GM12878 (cell line): ENCODE measurements around the gene MXRA8. TPM values are rescaled to one million over a fixed set of nuclear protein-coding genes. Genes with fewer than 3 reads are reported as not detected.
"Not testable (repeated sequence)": the region's sequence is repeated elsewhere in the genome, so short reads cannot be mapped to it uniquely, and the experiment has no call there.

Source experiments
- ATAC-seq: fragments of 200-7000 bp; cut with Tn5 transposase; 3 replicates; pipeline ENCODE4 v1.9.1; 2020; ENCODE audit warnings: mild to moderate bottlenecking, moderate library complexity
- BruUV-seq: library from RNA; stranded (reverse); fragments of 400-500 nt; replicated peaks from 2 replicates; lab custom pipeline; 2021; lab: Mats Ljungman, UMichigan
- CTCF ChIA-PET: fragments of 300-600 bp; sonication (Branson Sonifier 250); formaldehyde crosslinking; extraction: SDS; loops from one replicate; lab custom pipeline; 2021; ENCODE audit warnings: inconsistent platforms; lab: Yijun Ruan, JAX
- POLR2A ChIA-PET: fragments of 350-600 bp; formaldehyde crosslinking; extraction: SDS; loops from one replicate; lab custom pipeline; 2021; ENCODE audit warnings: inconsistent platforms; lab: Charles Lee
- RAD21 ChIA-PET: fragments of 300-600 bp; sonication (Branson Sonifier 250); formaldehyde crosslinking; loops from one replicate; lab custom pipeline; 2023; ENCODE audit warnings: antibody characterized with exemption; ENCODE audit not compliant: unreplicated experiment; lab: Charles Lee
- SMC1A ChIA-PET: fragments of 300-600 bp; sonication (Branson Sonifier 250); formaldehyde crosslinking; loops from one replicate; lab custom pipeline; 2023; ENCODE audit not compliant: unreplicated experiment, uncharacterized antibody; lab: Charles Lee
- DNase-seq: peaks from one replicate; pipeline ENCODE4 v3.0.0-alpha.2; 2011; ENCODE audit warnings: low read depth, low spot score
- FAIRE-seq: peaks from 3 replicates; lab custom pipeline; 2011; peaks lifted over from hg19 to GRCh38; lab: Jason Lieb, UNC
- H2AFZ ChIP-seq: 2 replicates; pipeline ENCODE4 v1.6.0; 2011; ENCODE audit warnings: low read depth, low read length, control low read depth; ENCODE audit not compliant: control insufficient read depth
- H3K27ac ChIP-seq: 2 replicates; pipeline ENCODE4 v1.5.1; 2011; ENCODE audit warnings: control low read depth; ENCODE audit not compliant: control insufficient read depth, insufficient read depth
- H3K27me3 ChIP-seq, 2 experiments: replicated peaks in 1 of 2; 2 replicates each; pipeline versions ENCODE4 v1.6.0 to v1.6.1; 2011; ENCODE audit warnings: low read length in 1 of 2; ENCODE audit not compliant: control insufficient read depth in 2 of 2, insufficient read depth in 2 of 2
- H3K36me3 ChIP-seq, 2 experiments: 2 replicates each; pipeline ENCODE4 v1.5.1; 2011; ENCODE audit warnings: low read length in 1 of 2; ENCODE audit not compliant: control insufficient read depth in 2 of 2, insufficient read depth in 2 of 2
- H3K4me1 ChIP-seq: 2 replicates; pipeline ENCODE4 v1.6.1; 2011; ENCODE audit warnings: mild to moderate bottlenecking, low read length, moderate library complexity, mixed read lengths; ENCODE audit not compliant: control insufficient read depth, insufficient read depth
- H3K4me2 ChIP-seq: 2 replicates; pipeline ENCODE4 v1.6.0; 2011; ENCODE audit warnings: control low read depth; ENCODE audit not compliant: control insufficient read depth, insufficient read depth
- H3K4me3 ChIP-seq: fragments of 200-600 bp; sonication (generic); 2 replicates; pipeline ENCODE4 v1.5.1; 2016
- H3K79me2 ChIP-seq: 2 replicates; pipeline ENCODE4 v1.6.0; 2011; ENCODE audit warnings: low read length; ENCODE audit not compliant: control insufficient read depth, insufficient read depth
- H3K9ac ChIP-seq: 2 replicates; pipeline ENCODE4 v1.8.0; 2011; ENCODE audit warnings: low read length, control low read depth, mixed read lengths; ENCODE audit not compliant: control insufficient read depth, insufficient read depth
- H3K9me3 ChIP-seq: replicated peaks from 3 replicates; pipeline ENCODE4 v1.5.1; 2011; ENCODE audit warnings: mild to moderate bottlenecking, low read length; ENCODE audit not compliant: control insufficient read depth, insufficient read depth
- H4K20me1 ChIP-seq: 2 replicates; pipeline ENCODE4 v1.6.0; 2011; ENCODE audit not compliant: control insufficient read depth, insufficient read depth
- CHD2 ChIP-seq: IDR thresholded peaks from 2 replicates; pipeline ENCODE4 v1.6.1; 2011; ENCODE audit warnings: low read depth, low read length, improper control_type of control experiment, borderline replicate concordance
- EZH2 ChIP-seq: IDR thresholded peaks from 2 replicates; pipeline ENCODE4 v1.6.1; 2012; ENCODE audit warnings: low read depth, mild to moderate bottlenecking, control low read depth, inconsistent platforms, low read length, borderline replicate concordance; ENCODE audit not compliant: control insufficient read depth
- POLR2A ChIP-seq: IDR thresholded peaks from 2 replicates; pipeline ENCODE4 v1.6.1; 2011; ENCODE audit warnings: low read depth, mild to moderate bottlenecking, low read length
- POLR2AphosphoS5 ChIP-seq: IDR thresholded peaks from 2 replicates; pipeline ENCODE4 v1.6.1; 2011; ENCODE audit warnings: mild to moderate bottlenecking, low read length, inconsistent platforms
- RAD21 ChIP-seq: IDR thresholded peaks from 2 replicates; pipeline ENCODE4 v1.6.1; 2011; ENCODE audit warnings: mild to moderate bottlenecking, low read depth, low read length, moderate library complexity; ENCODE audit not compliant: insufficient read depth
- RELA ChIP-seq: fragments of 450-650 bp; IDR thresholded peaks from 2 replicates; pipeline ENCODE4 v1.8.0; 2014; ENCODE audit warnings: borderline replicate concordance; ENCODE audit not compliant: partially characterized antibody
- YY1 ChIP-seq: IDR thresholded peaks from 2 replicates; pipeline ENCODE4 v1.6.1; 2011; ENCODE audit warnings: low read depth, mild to moderate bottlenecking, low read length
- WGBS: methylation state at CpG from one replicate; pipeline ENCODE4 v1.1.6; 2016; ENCODE audit warnings: low lambda C conversion rate; ENCODE audit not compliant: insufficient replicate concordance, insufficient coverage; ENCODE audit errors: missing lambda C conversion rate; 5-methylcytosine and 5-hydroxymethylcytosine counted together
- in situ Hi-C: fragments of 300-500 bp; cut with MboI; formaldehyde crosslinking; loops from 9 replicates; pipeline ENCODE4 v1.14.3; 2018; ENCODE audit warnings: mixed read lengths
- intact Hi-C: fragments of 100-400 bp; cut with micrococcal nuclease; formaldehyde crosslinking; loops from one replicate; pipeline ENCODE4 v1.14.2; 2022; ENCODE audit not compliant: unreplicated experiment
- polyA plus RNA-seq, 11 experiments: library from polyadenylated mRNA; depleted of rRNA in 4 of 11; unstranded in 6 of 11; stranded (reverse) in 5 of 11; fragments of >200 nt; fragmentation: Nextera tagmentation in 4 of 11; fragmentation: Illumina TruSeq in 1 of 11; extraction: Ambion mirVana in 4 of 11; extraction: Trizol in 1 of 11; gene quantifications; 1 replicate in 1 of 11; 2 replicates in 10 of 11; pipeline versions ENCODE4 v1.2.1 to v1.2.3, GENCODE V29; 2011 to 2016; ENCODE audit warnings: inconsistent platforms in 2 of 11, missing spikeins in 2 of 11, low read depth in 1 of 11
- total RNA-seq, 4 experiments: library from RNA; depleted of rRNA in 3 of 4; stranded (reverse); fragments of >200 nt in 3 of 4; fragmentation: Illumina TruSeq in 1 of 4; extraction: Trizol in 1 of 4; gene quantifications; 2 replicates each; pipeline versions ENCODE4 v1.2.1 to v1.2.3, GENCODE V29; 2013 to 2021
- TF ChIP-seq, protein P1 (sequence below), 3 experiments: IDR thresholded peaks in 2 of 3; conservative IDR thresholded peaks in 1 of 3; 2 replicates each; pipeline ENCODE4 v1.5.1; 2011; ENCODE audit warnings: low read depth in 3 of 3, low read length in 3 of 3, mild to moderate bottlenecking in 3 of 3, control low read depth in 2 of 3, moderate library complexity in 2 of 3, inconsistent platforms in 1 of 3, mixed read lengths in 1 of 3; ENCODE audit not compliant: control insufficient read depth in 2 of 3, insufficient read depth in 1 of 3; ENCODE audit errors: extremely low read depth in 1 of 3
- TF ChIP-seq, protein P2 (sequence below): fragments of 450-650 bp; IDR thresholded peaks from 2 replicates; pipeline ENCODE4 v1.6.1; 2017; ENCODE audit warnings: mild to moderate bottlenecking

MXRA8 gene
- total and polyA plus RNA-seq, 10 of the 15 experiments (the other 5 are each of a cell fraction or from before 2014, with no cell fraction given): 0.11 to 0.54 (median 0.21) TPM; not detected in 6

DNA sequence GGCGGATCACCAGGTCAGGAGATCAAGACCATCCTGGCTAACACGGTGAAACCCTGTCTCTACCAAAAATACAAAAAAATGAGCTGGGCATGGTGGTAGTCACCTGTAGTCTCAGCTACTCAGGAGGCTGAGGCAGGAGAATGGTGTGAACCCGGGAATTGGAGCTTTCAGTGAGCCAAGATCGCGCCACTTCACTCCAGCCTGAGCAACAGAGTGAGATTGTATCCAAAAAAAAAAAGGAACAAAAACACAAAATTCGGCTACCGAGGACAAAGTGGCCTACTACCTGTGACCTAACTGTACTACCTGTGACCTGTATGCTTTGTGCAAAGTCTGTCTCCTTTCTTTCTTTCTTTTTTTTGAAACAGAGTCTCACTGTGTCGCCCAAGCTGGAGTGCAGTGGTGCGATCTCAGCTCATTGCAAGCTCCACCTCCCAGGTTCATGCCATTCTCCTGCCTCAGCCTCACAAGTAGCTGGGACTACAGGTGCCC lies 44.6 kb upstream of the MXRA8 start:
- in situ Hi-C loops: loop anchor here (5.0 kb wide), 1 partner anchor 104 kb away; no protein-coding TSS in a partner anchor
- TF ChIP-seq POLR2AphosphoS5: 0 out of 2 replicates have a peak, but pooled peaks have one; percentile 31
- H4K20me1 ChIP-seq, RAD21 ChIA-PET, H3K9ac ChIP-seq, ATAC-seq, FAIRE-seq, H3K4me2 ChIP-seq, intact Hi-C loops, H3K27ac ChIP-seq, BruUV-seq, H3K4me3 ChIP-seq, H3K9me3 ChIP-seq, SMC1A ChIA-PET, H3K27me3 ChIP-seq, DNase-seq, H2AFZ ChIP-seq: not testable (repeated sequence)
- peaks cover 25% of the 10 kb centered on the region for H3K4me1 ChIP-seq
- POLR2A ChIA-PET: interaction anchor here (1.2 kb wide), 1 partner anchor 38 kb away, joined by 4 read pairs; no protein-coding TSS in a partner anchor
- CTCF ChIA-PET: interaction anchor here (1.0 to 1.7 kb wide), 7 partner anchors 11 to 101 kb away, joined by 3 to 15 read pairs (median 4); partner anchors contain the start of gene AURKAIP1
- peaks cover 73% of the 10 kb centered on the region for H3K79me2 ChIP-seq
- 96% methylated on average over 7 of the region's 9 CpGs for WGBS
- peaks cover 11 to 22% of the 10 kb centered on the region in 2 experiments for H3K36me3 ChIP-seq

DNA sequence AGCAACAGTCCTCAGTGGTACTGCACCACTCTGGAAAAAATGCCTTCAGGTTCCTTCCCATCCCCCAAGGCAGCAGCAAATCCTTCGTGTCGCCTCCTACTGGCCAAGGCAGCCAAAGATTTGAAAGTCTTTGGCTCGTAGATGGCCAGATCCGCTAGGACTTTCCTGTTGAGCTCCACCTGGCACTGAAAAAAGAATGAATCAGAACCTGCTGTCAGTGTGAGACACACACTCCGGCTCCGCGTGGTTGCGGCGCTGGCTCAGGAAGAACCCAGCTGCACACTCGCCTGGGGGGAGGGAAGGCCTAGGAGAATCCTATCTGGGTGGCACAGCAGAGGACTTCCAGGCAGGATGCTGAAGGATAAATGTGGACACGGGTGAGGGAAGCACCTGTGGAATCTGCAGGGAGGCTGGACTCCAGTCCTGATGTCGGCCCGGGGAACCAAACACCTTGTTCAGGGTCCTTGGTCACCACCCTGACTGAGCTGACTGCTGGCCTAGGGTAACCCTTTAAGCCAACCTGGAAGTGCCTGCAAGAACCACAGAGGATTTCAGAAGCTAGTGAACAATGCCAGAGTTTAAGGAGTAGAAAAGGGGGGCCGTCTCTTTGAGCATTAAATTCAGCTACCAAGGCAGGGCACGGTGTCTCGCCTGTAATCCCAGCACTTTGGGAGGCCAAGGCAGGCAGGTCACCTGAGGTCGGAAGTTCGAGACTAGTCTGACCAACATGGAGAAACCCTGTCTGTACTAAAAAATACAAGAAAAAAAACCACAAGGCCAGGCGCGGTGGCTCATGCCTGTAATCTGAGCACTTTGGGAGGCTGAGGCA lies 43.9 kb upstream of the MXRA8 start:
- WGBS: 80% methylated on average over 20 of the region's 20 CpGs
- H3K36me3 ChIP-seq: peaks cover 13 to 27% of the 10 kb centered on the region in 2 experiments
- H4K20me1 ChIP-seq: no peaks in the 10 kb centered on the region; the same call in 1 of the 2 replicates
- FAIRE-seq: no peak
- H3K9me3 ChIP-seq: no peaks in the 10 kb centered on the region
- peaks cover 32% of the 10 kb centered on the region for H3K4me1 ChIP-seq
- H3K4me2 ChIP-seq: peak overlapping the region; percentile 38
- no peak overlapping the region for H2AFZ ChIP-seq
- no peak for DNase-seq
- ChIA-PET RAD21 (interaction anchor here (1.0 kb wide), 1 partner anchor 35 kb away, joined by 3 read pairs; no protein-coding TSS in a partner anchor), POLR2A (interaction anchor here (0.7 to 1.2 kb wide), 2 partner anchors 39 to 134 kb away, joined by 3 to 4 read pairs; no protein-coding TSS in a partner anchor), SMC1A (no interaction called here), CTCF (interaction anchor here (0.7 to 1.7 kb wide), 8 partner anchors 11 to 102 kb away, joined by 3 to 15 read pairs (median 4); partner anchors contain the start of gene AURKAIP1)
- no peak for ATAC-seq
- intact Hi-C loops: no loop called here
- H3K9ac ChIP-seq: no peak overlapping the region
- H3K27me3 ChIP-seq: no peaks in the 10 kb centered on the region
- in situ Hi-C loops: loop anchor here (5.0 kb wide), 1 partner anchor 105 kb away; no protein-coding TSS in a partner anchor
- no TSS peak for BruUV-seq
- no peak overlapping the region for H3K27ac ChIP-seq
- H3K79me2 ChIP-seq: peaks cover 73% of the 10 kb centered on the region
- H3K4me3 ChIP-seq: no peak overlapping the region
- 0 out of 2 replicates have a peak, but pooled peaks have one; percentile 17 for TF ChIP-seq RAD21
- peak; percentile 58 for TF ChIP-seq CHD2
- TF ChIP-seq POLR2AphosphoS5: peak; percentile 37; the same call in 1 of the 2 replicates
- TF ChIP-seq YY1: peak; percentile 34; the same call in 1 of the 2 replicates
- no peak for TF ChIP-seq EZH2
- TF ChIP-seq, protein P1, sequence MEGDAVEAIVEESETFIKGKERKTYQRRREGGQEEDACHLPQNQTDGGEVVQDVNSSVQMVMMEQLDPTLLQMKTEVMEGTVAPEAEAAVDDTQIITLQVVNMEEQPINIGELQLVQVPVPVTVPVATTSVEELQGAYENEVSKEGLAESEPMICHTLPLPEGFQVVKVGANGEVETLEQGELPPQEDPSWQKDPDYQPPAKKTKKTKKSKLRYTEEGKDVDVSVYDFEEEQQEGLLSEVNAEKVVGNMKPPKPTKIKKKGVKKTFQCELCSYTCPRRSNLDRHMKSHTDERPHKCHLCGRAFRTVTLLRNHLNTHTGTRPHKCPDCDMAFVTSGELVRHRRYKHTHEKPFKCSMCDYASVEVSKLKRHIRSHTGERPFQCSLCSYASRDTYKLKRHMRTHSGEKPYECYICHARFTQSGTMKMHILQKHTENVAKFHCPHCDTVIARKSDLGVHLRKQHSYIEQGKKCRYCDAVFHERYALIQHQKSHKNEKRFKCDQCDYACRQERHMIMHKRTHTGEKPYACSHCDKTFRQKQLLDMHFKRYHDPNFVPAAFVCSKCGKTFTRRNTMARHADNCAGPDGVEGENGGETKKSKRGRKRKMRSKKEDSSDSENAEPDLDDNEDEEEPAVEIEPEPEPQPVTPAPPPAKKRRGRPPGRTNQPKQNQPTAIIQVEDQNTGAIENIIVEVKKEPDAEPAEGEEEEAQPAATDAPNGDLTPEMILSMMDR (IDR thresholded peaks at IDR 0.05 in 2 of 3, conservative IDR thresholded peaks at IDR 0.05 in 1 of 3; ENCODE audit: control insufficient read depth in 2 of 3, extremely low read depth in 1 of 3, insufficient read depth in 1 of 3, low read depth in 3 of 3, low read length in 3 of 3): peak; percentile 33 to 69 (median 56)
- peak; percentile 27; the same call in 1 of the 2 replicates for TF ChIP-seq POLR2A
- TF ChIP-seq, protein P2, sequence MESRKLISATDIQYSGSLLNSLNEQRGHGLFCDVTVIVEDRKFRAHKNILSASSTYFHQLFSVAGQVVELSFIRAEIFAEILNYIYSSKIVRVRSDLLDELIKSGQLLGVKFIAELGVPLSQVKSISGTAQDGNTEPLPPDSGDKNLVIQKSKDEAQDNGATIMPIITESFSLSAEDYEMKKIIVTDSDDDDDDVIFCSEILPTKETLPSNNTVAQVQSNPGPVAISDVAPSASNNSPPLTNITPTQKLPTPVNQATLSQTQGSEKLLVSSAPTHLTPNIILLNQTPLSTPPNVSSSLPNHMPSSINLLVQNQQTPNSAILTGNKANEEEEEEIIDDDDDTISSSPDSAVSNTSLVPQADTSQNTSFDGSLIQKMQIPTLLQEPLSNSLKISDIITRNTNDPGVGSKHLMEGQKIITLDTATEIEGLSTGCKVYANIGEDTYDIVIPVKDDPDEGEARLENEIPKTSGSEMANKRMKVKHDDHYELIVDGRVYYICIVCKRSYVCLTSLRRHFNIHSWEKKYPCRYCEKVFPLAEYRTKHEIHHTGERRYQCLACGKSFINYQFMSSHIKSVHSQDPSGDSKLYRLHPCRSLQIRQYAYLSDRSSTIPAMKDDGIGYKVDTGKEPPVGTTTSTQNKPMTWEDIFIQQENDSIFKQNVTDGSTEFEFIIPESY: peak; percentile 34; the same call in 1 of the 2 replicates
- no peak for TF ChIP-seq RELA
